Spleen (tissue), 11 donors: Measurements from ENCODE around the gene RUNDC1. TPM values are rescaled to one million over a fixed set of nuclear protein-coding genes. Genes with fewer than 3 reads are reported as not detected.
A peak's percentile ranks its signal among the peaks of the same experiment; 100 is the strongest.

ENCODE experiments used
- DNase-seq: peaks from one replicate; pipeline ENCODE4 v3.0.0-alpha.2; 2020
- H3K27ac ChIP-seq, 8 donors: fragments of 200-600 bp; sonication (generic) in 7 of 8; 1 replicate in 4 of 8; 2 replicates in 4 of 8; pipeline versions ENCODE4 v1.5.0 to v1.8.0; 2016 to 2021; ENCODE audit warnings: inconsistent platforms in 4 of 8, mild to moderate bottlenecking in 4 of 8, moderate library complexity in 1 of 8
- H3K27me3 ChIP-seq, 7 donors: fragments of 200-600 bp; sonication (generic) in 6 of 7; replicated peaks in 1 of 7; 1 replicate in 4 of 7; 2 replicates in 3 of 7; pipeline versions ENCODE4 v1.5.0 to v1.8.0; 2016 to 2021; ENCODE audit warnings: inconsistent platforms in 3 of 7, mild to moderate bottlenecking in 1 of 7
- H3K36me3 ChIP-seq, 6 donors: fragments of 200-600 bp; sonication (generic) in 5 of 6; 1 replicate in 4 of 6; 2 replicates in 2 of 6; pipeline versions ENCODE4 v1.5.0 to v1.8.0; 2016 to 2021; ENCODE audit warnings: inconsistent platforms in 2 of 6
- H3K4me1 ChIP-seq, 6 donors: fragments of 200-600 bp; sonication (generic) in 5 of 6; 1 replicate in 3 of 6; 2 replicates in 3 of 6; pipeline versions ENCODE4 v1.5.0 to v1.8.0; 2016 to 2021; ENCODE audit warnings: inconsistent platforms in 3 of 6
- H3K4me3 ChIP-seq, 8 donors: fragments of 200-600 bp; sonication (generic) in 7 of 8; 1 replicate in 4 of 8; 2 replicates in 4 of 8; pipeline versions ENCODE4 v1.5.0 to v1.8.0; 2016 to 2021; ENCODE audit warnings: inconsistent platforms in 4 of 8, mild to moderate bottlenecking in 4 of 8, moderate library complexity in 2 of 8
- H3K9me3 ChIP-seq, 8 donors: fragments of 200-600 bp; sonication (generic) in 7 of 8; 1 replicate in 4 of 8; 2 replicates in 4 of 8; pipeline versions ENCODE4 v1.5.0 to v1.8.0; 2016 to 2021; ENCODE audit warnings: inconsistent platforms in 4 of 8
- CTCF ChIP-seq, 11 experiments: fragments of 200-600 bp in 7 of 11; fragments of 450-650 bp in 4 of 11; sonication (generic) in 4 of 11; IDR thresholded peaks in 8 of 11; conservative IDR thresholded peaks in 3 of 11; 1 replicate in 7 of 11; 2 replicates in 4 of 11; pipeline versions ENCODE4 v1.4.0 to v1.8.0; 2016 to 2021; ENCODE audit warnings: antibody characterized with exemption in 11 of 11, inconsistent platforms in 4 of 11, mild to moderate bottlenecking in 1 of 11
- POLR2A ChIP-seq, 3 donors: fragments of 450-650 bp; IDR thresholded peaks; one replicate each; pipeline ENCODE4 v1.5.1; 2017; ENCODE audit warnings: antibody characterized with exemption in 3 of 3, mild to moderate bottlenecking in 1 of 3
- POLR2AphosphoS5 ChIP-seq, 3 donors: sonication (generic); formaldehyde crosslinking; IDR thresholded peaks; one replicate each; pipeline ENCODE4 v1.5.1; 2017; ENCODE audit warnings: antibody characterized with exemption in 3 of 3
- WGBS, 5 donors: extraction: QIAGEN DNeasy Blood & Tissue Kit in 3 of 5; methylation state at CpG; one replicate each; pipeline versions ENCODE4 v1.1.5 to v1.1.7; 2013 to 2018; 5-methylcytosine and 5-hydroxymethylcytosine counted together
- intact Hi-C: fragments of 100-400 bp; cut with DNase I; formaldehyde crosslinking; loops from one replicate; pipeline ENCODE4 v1.15.0; 2023; ENCODE audit warnings: low total_unique reads
- polyA plus RNA-seq, 3 donors: library from polyadenylated mRNA; stranded (reverse); fragments of 200-250 nt; gene quantifications; one replicate each; pipeline ENCODE4 v1.2.1, GENCODE V29; 2013
- total RNA-seq, 7 donors: library from RNA; depleted of rRNA in 3 of 7; stranded (reverse); fragments of >200 nt in 3 of 7; fragmentation: NEBNext Ultra II Directional in 4 of 7; extraction: Animal tissue kit (Norgen Biotek cat#: 25700) in 4 of 7; gene quantifications; one replicate each; pipeline versions ENCODE4 v1.1.0 to v1.2.1, GENCODE V29; 2016 to 2021
- donor health status: healthy with polysubstance abuse.
- donor health status: DM: no; HTN: no; CAD: no; lungs with moderate emphysema.
- donor health status: DM: no; HTN: no; CAD: no.
- donor health status: Bipolar disorder and iron deficiency.
- donor health status: healthy.
- donor health status: DM: no; HTN: no; CAD: no.
- donor health status: DM: yes; HTN: yes; CAD: no.

RUNDC1 gene
- total and polyA plus RNA-seq, 10 donors, result 6.7 to 27.9 (median 19.3) TPM

GRCh38 chr17:43021741-43022512 lies 41.6 kb downstream of the RUNDC1 start, which contains the start of gene VAT1:
Gene VAT1 (minus strand): TSS chr17:43022385. CDS start chr17:43022322, 63 bp downstream.
- H3K27me3 ChIP-seq, result no peaks in the 10 kb centered on the region
- peaks cover 0 to 14% (median 0%) of the 10 kb centered on the region in 6 donors for H3K36me3 ChIP-seq
- peak; percentile 94 for DNase-seq
- H3K4me1 ChIP-seq, result peaks cover 16 to 79% (median 58%) of the 10 kb centered on the region in 6 donors
- H3K27ac ChIP-seq, result peak within 1 kb of the TSS; percentile 61 to 87 (median 83)
- intact Hi-C loops, result no loop called here
- H3K9me3 ChIP-seq, result no peaks in the 10 kb centered on the region
- 0 to 1% (median 1%) methylated on average over 19 to 80 of the region's 80 CpGs for WGBS, 5 donors
- peak within 1 kb of the TSS; percentile 84 to 100 (median 98) for H3K4me3 ChIP-seq
- TF ChIP-seq POLR2AphosphoS5 (IDR thresholded peaks at IDR 0.05), result peak; percentile 61 to 82 (median 80)
- TF ChIP-seq CTCF (IDR thresholded peaks at IDR 0.05 in 8 of 11, conservative IDR thresholded peaks at IDR 0.05 in 3 of 11), result no peak

GRCh38 chr17:43024407-43025289 lies 44.3 kb downstream of the RUNDC1 start, which contains the start of gene RND2:
Gene RND2 (plus strand): TSS chr17:43025231. CDS start chr17:43025348, 117 bp downstream.
- Histone ChIP-seq H3K4me1 (peaks cover 13 to 56% (median 39%) of the 10 kb centered on the region in 6 donors), H3K27ac (peak within 1 kb of the TSS in 4 of 8 donors; percentile 50 to 76 (median 52)), H3K4me3 (peak within 1 kb of the TSS; percentile 44 to 83 (median 54)), H3K36me3 (no peaks in the 10 kb centered on the region), H3K9me3 (no peaks in the 10 kb centered on the region), H3K27me3 (no peaks in the 10 kb centered on the region)
- WGBS, 5 donors, result 0 to 1% (median 1%) methylated on average over 17 to 61 of the region's 61 CpGs
- intact Hi-C loops, result no loop called here
- no peak for TF ChIP-seq POLR2A (IDR thresholded peaks at IDR 0.05)
- TF ChIP-seq CTCF (IDR thresholded peaks at IDR 0.05 in 8 of 11, conservative IDR thresholded peaks at IDR 0.05 in 3 of 11), result peak; percentile 27 to 72 (median 61)
- TF ChIP-seq POLR2AphosphoS5 (IDR thresholded peaks at IDR 0.05), result peak; percentile 49 to 70 (median 60)
- DNase-seq, result peak; percentile 91

- intact Hi-C loops, result no loop called here
- H3K4me3 ChIP-seq, result peak overlapping the region in 6 of 8 donors; percentile 49 to 83 (median 54)
These were observed 44.9 kb downstream of the RUNDC1 start for GRCh38 chr17:43025290-43025657.

More at GRCh38 chr17:43025290-43025657, 44.9 kb downstream of the RUNDC1 start:
- Histone ChIP-seq H3K27me3 (no peaks in the 10 kb centered on the region), H3K9me3 (no peaks in the 10 kb centered on the region), H3K36me3 (no peaks in the 10 kb centered on the region), H3K27ac (peak overlapping the region in 1 of 8 donors; percentile 76), H3K4me1 (peaks cover 7 to 50% (median 33%) of the 10 kb centered on the region in 6 donors)
- no peak for TF ChIP-seq CTCF (IDR thresholded peaks at IDR 0.05 in 8 of 11, conservative IDR thresholded peaks at IDR 0.05 in 3 of 11)
- no peak for TF ChIP-seq POLR2A (IDR thresholded peaks at IDR 0.05)
- TF ChIP-seq POLR2AphosphoS5 (IDR thresholded peaks at IDR 0.05), result no peak
- DNase-seq, result no peak
- WGBS, 5 donors, result 8 to 22% (median 10%) methylated on average over 16 to 27 of the region's 27 CpGs
